Gastrocnemius medialis (tissue), 4 donors: Measurements from ENCODE around the gene MOSMO. TPM values are rescaled to one million over a fixed set of nuclear protein-coding genes. Genes with fewer than 3 reads are reported as not detected.

ENCODE experiments used
- ATAC-seq, 2 donors: fragments of 150-250 bp; one replicate each; pipeline ENCODE4 v1.9.1; 2016
- DNase-seq, 2 donors: peaks; one replicate each; pipeline ENCODE4 v3.0.0-alpha.2; 2019
- H3K27ac ChIP-seq, 4 donors: fragments of 200-600 bp; sonication (generic); 1 replicate in 1 of 4; 2 replicates in 3 of 4; pipeline ENCODE4 v1.5.1; 2016 to 2018; ENCODE audit warnings: mild to moderate bottlenecking in 2 of 4, moderate library complexity in 1 of 4
- H3K27me3 ChIP-seq, 3 donors: fragments of 200-600 bp; sonication (generic) in 2 of 3; 1 replicate in 1 of 3; 2 replicates in 2 of 3; pipeline versions ENCODE4 v1.5.1 to v1.6.0; 2016 to 2019; ENCODE audit warnings: mild to moderate bottlenecking in 1 of 3, moderate library complexity in 1 of 3
- H3K36me3 ChIP-seq, 2 donors: fragments of 200-600 bp; sonication (generic) in 1 of 2; one replicate each; pipeline ENCODE4 v1.5.1; 2017 to 2018
- H3K4me1 ChIP-seq, 2 donors: fragments of 200-600 bp; sonication (generic) in 1 of 2; one replicate each; pipeline ENCODE4 v1.5.1; 2016 to 2017; ENCODE audit warnings: mild to moderate bottlenecking in 2 of 2
- H3K4me3 ChIP-seq, 4 donors: fragments of 200-600 bp; sonication (generic) in 3 of 4; 1 replicate in 1 of 4; 2 replicates in 3 of 4; pipeline ENCODE4 v1.5.1; 2016 to 2019; ENCODE audit warnings: mild to moderate bottlenecking in 2 of 4
- H3K9me3 ChIP-seq, 3 donors: fragments of 200-600 bp; sonication (generic) in 2 of 3; 1 replicate in 1 of 3; 2 replicates in 2 of 3; pipeline ENCODE4 v1.5.1; 2016 to 2019
- POLR2A ChIP-seq, 2 donors: fragments of 450-650 bp; IDR thresholded peaks; one replicate each; pipeline ENCODE4 v1.6.1; 2017; ENCODE audit warnings: antibody characterized with exemption in 2 of 2, mild to moderate bottlenecking in 2 of 2, moderate library complexity in 2 of 2
- in situ Hi-C, 4 donors: fragments of 200-750 bp; cut with MboI; loops; one replicate each; pipeline versions ENCODE4 v1.15.0 to v1.8.0; 2017; ENCODE audit warnings: low sequenced_read_pairs in 4 of 4
- intact Hi-C: fragments of 100-400 bp; cut with DNase I; formaldehyde crosslinking; loops from one replicate; pipeline ENCODE4 v1.15.1; 2023; ENCODE audit warnings: low total_unique reads
- total RNA-seq, 4 donors: library from RNA; depleted of rRNA; stranded (reverse); fragments of >200 nt; gene quantifications; one replicate each; pipeline versions ENCODE4 v1.1.0 to v1.2.3, GENCODE V29; 2016
- TF ChIP-seq, protein P1 (sequence below), 5 experiments: fragments of 450-650 bp in 3 of 5; fragments of 200-600 bp in 2 of 5; sonication (generic) in 2 of 5; IDR thresholded peaks in 4 of 5; conservative IDR thresholded peaks in 1 of 5; 1 replicate in 4 of 5; 2 replicates in 1 of 5; pipeline ENCODE4 v1.5.1; 2016 to 2019; ENCODE audit warnings: antibody characterized with exemption in 5 of 5, mild to moderate bottlenecking in 3 of 5, moderate library complexity in 3 of 5

Gene MOSMO
- total RNA-seq, 4 donors from 2014 or later = 12.6 to 17.6 (median 13.9) TPM

DNA sequence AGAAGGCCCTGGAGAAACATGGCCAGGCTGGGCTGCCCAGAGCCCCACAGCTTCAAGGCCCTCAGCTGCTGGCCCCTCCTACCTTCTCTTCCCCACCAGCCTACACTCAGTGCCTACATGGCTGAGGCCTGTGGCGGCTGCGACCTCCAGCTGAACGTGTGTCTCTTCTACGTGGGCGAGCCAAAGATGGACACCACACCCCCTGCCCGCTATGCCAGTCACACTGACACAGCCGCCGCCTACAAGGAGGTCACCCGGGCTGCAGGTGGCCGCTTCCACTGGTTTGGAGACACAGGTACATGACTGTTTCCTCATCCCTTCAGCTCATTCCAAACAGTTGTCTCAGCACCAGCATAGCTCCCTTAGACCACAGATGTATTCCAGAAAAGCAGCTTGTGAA, 124.9 kb downstream of the MOSMO start:
- DNase-seq (no peak), ATAC-seq (no peak)
- in situ Hi-C loops = no loop called here
- no peaks in the 10 kb centered on the region for H3K4me1 ChIP-seq
- intact Hi-C loops = no loop called here
- no peaks in the 10 kb centered on the region for H3K27me3 ChIP-seq
- H3K36me3 ChIP-seq = no peaks in the 10 kb centered on the region
- TF ChIP-seq, protein P1, sequence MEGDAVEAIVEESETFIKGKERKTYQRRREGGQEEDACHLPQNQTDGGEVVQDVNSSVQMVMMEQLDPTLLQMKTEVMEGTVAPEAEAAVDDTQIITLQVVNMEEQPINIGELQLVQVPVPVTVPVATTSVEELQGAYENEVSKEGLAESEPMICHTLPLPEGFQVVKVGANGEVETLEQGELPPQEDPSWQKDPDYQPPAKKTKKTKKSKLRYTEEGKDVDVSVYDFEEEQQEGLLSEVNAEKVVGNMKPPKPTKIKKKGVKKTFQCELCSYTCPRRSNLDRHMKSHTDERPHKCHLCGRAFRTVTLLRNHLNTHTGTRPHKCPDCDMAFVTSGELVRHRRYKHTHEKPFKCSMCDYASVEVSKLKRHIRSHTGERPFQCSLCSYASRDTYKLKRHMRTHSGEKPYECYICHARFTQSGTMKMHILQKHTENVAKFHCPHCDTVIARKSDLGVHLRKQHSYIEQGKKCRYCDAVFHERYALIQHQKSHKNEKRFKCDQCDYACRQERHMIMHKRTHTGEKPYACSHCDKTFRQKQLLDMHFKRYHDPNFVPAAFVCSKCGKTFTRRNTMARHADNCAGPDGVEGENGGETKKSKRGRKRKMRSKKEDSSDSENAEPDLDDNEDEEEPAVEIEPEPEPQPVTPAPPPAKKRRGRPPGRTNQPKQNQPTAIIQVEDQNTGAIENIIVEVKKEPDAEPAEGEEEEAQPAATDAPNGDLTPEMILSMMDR (IDR thresholded peaks at IDR 0.05 in 4 of 5, conservative IDR thresholded peaks at IDR 0.05 in 1 of 5) = no peak
- no peak for TF ChIP-seq POLR2A (IDR thresholded peaks at IDR 0.05)
- no peak overlapping the region for H3K4me3 ChIP-seq
- H3K27ac ChIP-seq = no peak overlapping the region
- no peaks in the 10 kb centered on the region for H3K9me3 ChIP-seq

Other genes starting within 250 kb of the MOSMO start
- 10 to 100 TPM in 3 of 4 donors, 1 to 10 TPM in 1; 5.6 to 45.9 (median 15.6) TPM for gene NPIPB4, start 150.4 kb upstream of the MOSMO start, total RNA-seq
- gene UQCRC2, start 54.8 kb upstream of the MOSMO start, total RNA-seq = 100 to 1,000 TPM; 204 to 335 (median 276) TPM
- gene PDZD9, start 7.0 kb upstream of the MOSMO start, total RNA-seq = not detected
- gene VWA3A, start 84.4 kb downstream of the MOSMO start, total RNA-seq = not detected
- not detected for gene SDR42E2, start 154.4 kb downstream of the MOSMO start, total RNA-seq
- 10 to 100 TPM; 18.7 to 39.9 (median 21.2) TPM for gene EEF2K, start 198.2 kb downstream of the MOSMO start, total RNA-seq